Testis (tissue), 3 donors: ENCODE measurements around the gene MYRF. TPM values are rescaled to one million over a fixed set of nuclear protein-coding genes. Genes with fewer than 3 reads are reported as not detected.
A peak's percentile ranks its signal among the peaks of the same experiment; 100 is the strongest.

Source experiments
- DNase-seq: peaks from one replicate; pipeline ENCODE4 v3.0.0-alpha.2; 2019
- H3K27ac ChIP-seq, 2 donors: fragments of 200-600 bp; sonication (generic); one replicate each; pipeline ENCODE4 v1.5.1; 2019
- H3K27me3 ChIP-seq: fragments of 200-600 bp; sonication (generic); one replicate; pipeline ENCODE4 v1.5.1; 2019
- H3K36me3 ChIP-seq: fragments of 200-600 bp; sonication (generic); one replicate; pipeline ENCODE4 v1.5.1; 2017; ENCODE audit warnings: low read depth; ENCODE audit errors: missing control alignments
- H3K4me1 ChIP-seq: fragments of 200-600 bp; sonication (generic); one replicate; pipeline ENCODE4 v1.5.1; 2019
- H3K4me3 ChIP-seq, 2 donors: fragments of 200-600 bp; sonication (generic); one replicate each; pipeline ENCODE4 v1.5.1; 2017 to 2019
- H3K9me3 ChIP-seq: fragments of 200-600 bp; sonication (generic); one replicate; pipeline ENCODE4 v1.5.1; 2017
- CTCF ChIP-seq, 3 experiments: fragments of 450-650 bp in 2 of 3; fragments of 200-600 bp in 1 of 3; sonication (generic) in 1 of 3; IDR thresholded peaks; one replicate each; pipeline ENCODE4 v1.5.1; 2016 to 2019; ENCODE audit warnings: antibody characterized with exemption in 3 of 3, mild to moderate bottlenecking in 2 of 3, moderate library complexity in 1 of 3
- POLR2A ChIP-seq: fragments of 450-650 bp; IDR thresholded peaks from one replicate; pipeline ENCODE4 v1.6.1; 2017; ENCODE audit warnings: antibody characterized with exemption, mild to moderate bottlenecking, moderate library complexity
- WGBS, 2 donors: methylation state at CpG; one replicate each; pipeline ENCODE4 v1.1.5; 2018; 5-methylcytosine and 5-hydroxymethylcytosine counted together
- intact Hi-C: fragments of 100-400 bp; cut with DNase I; formaldehyde crosslinking; loops from one replicate; pipeline ENCODE4 v1.15.1; 2023; ENCODE audit warnings: low total_unique reads
- polyA plus RNA-seq: library from polyadenylated mRNA; stranded (reverse); fragments of 350-450 nt; fragmentation: Illumina TruSeq; extraction: RNeasy Lipid Tissue Mini Kit (QIAGEN cat#74804); gene quantifications from one replicate; pipeline ENCODE4 v1.2.3, GENCODE V29; 2014; ENCODE audit warnings: low read depth, low replicate concordance; ENCODE audit not compliant: insufficient read depth
- total RNA-seq, 2 donors: library from RNA; depleted of rRNA; stranded (reverse); fragments of >200 nt; gene quantifications; one replicate each; pipeline ENCODE4 v1.2.3, GENCODE V29; 2016

Gene MYRF
- total and polyA plus RNA-seq, 3 donors from 2014 or later = 9.2 to 15.2 (median 10.7) TPM

GRCh38 chr11:61728066-61728939 lies 24.1 kb upstream of the MYRF start:
- DNase-seq = no peak
- Histone ChIP-seq H3K4me1 (peaks cover 47% of the 10 kb centered on the region), H3K9me3 (no peaks in the 10 kb centered on the region), H3K36me3 (no peaks in the 10 kb centered on the region), H3K27me3 (no peaks in the 10 kb centered on the region), H3K27ac (peak overlapping the region; percentile 1 to 74), H3K4me3 (no peak overlapping the region)
- WGBS, 2 donors = 88 to 89% methylated on average over 22 to 33 of the region's 33 CpGs
- no peak for TF ChIP-seq POLR2A
- TF ChIP-seq CTCF (IDR thresholded peaks at IDR 0.05) = no peak
- intact Hi-C loops = no loop called here

GRCh38 chr11:61728940-61729219 lies 23.6 kb upstream of the MYRF start:
- no peaks in the 10 kb centered on the region for H3K9me3 ChIP-seq
- H3K27ac ChIP-seq = no peak overlapping the region

GRCh38 chr11:61730240-61730994 lies 22.0 kb upstream of the MYRF start:
- no peak for DNase-seq
- intact Hi-C loops = loop anchor here (5.0 kb wide), 1 partner anchor 48 kb away; the partner anchor contains the start of gene DAGLA
- Histone ChIP-seq H3K27ac (no peak overlapping the region), H3K4me1 (peaks cover 51% of the 10 kb centered on the region), H3K9me3 (no peaks in the 10 kb centered on the region), H3K27me3 (no peaks in the 10 kb centered on the region), H3K36me3 (no peaks in the 10 kb centered on the region), H3K4me3 (no peak overlapping the region)
- TF ChIP-seq POLR2A (no peak), CTCF (IDR thresholded peaks at IDR 0.05) (no peak)
- 87 to 89% methylated on average over 11 to 13 of the region's 13 CpGs for WGBS, 2 donors

More at GRCh38 chr11:61728940-61729219, 23.6 kb upstream of the MYRF start:
- WGBS, 2 donors = 85 to 89% methylated on average over 8 of the region's 8 CpGs
- no peak overlapping the region for H3K4me3 ChIP-seq
- no peaks in the 10 kb centered on the region for H3K36me3 ChIP-seq
- peaks cover 51% of the 10 kb centered on the region for H3K4me1 ChIP-seq
- intact Hi-C loops = no loop called here
- no peak for DNase-seq
- H3K27me3 ChIP-seq = no peaks in the 10 kb centered on the region
- TF ChIP-seq POLR2A (no peak), CTCF (IDR thresholded peaks at IDR 0.05) (no peak)

GRCh38 chr11:61731211-61731951 lies 21.1 kb upstream of the MYRF start:
- Histone ChIP-seq H3K4me3 (no peak overlapping the region), H3K9me3 (no peaks in the 10 kb centered on the region), H3K36me3 (no peaks in the 10 kb centered on the region), H3K27ac (no peak overlapping the region), H3K4me1 (peaks cover 41% of the 10 kb centered on the region), H3K27me3 (no peaks in the 10 kb centered on the region)
- WGBS, 2 donors = 85 to 87% methylated on average over 15 to 19 of the region's 19 CpGs
- TF ChIP-seq POLR2A (no peak), CTCF (IDR thresholded peaks at IDR 0.05) (no peak)
- no peak for DNase-seq
- intact Hi-C loops = loop anchor here (5.0 kb wide), 1 partner anchor 49 kb away; the partner anchor contains the start of gene DAGLA
